GM18505 (cell line): Measurements from ENCODE around the gene PRRX1.

Source experiments
- ATAC-seq: cut with Tn5 transposase; IDR thresholded peaks from one replicate; pipeline ENCODE4 v1.9.1; 2021; ENCODE audit not compliant: unreplicated experiment
- POLR2A ChIP-seq: IDR thresholded peaks from 4 replicates; pipeline ENCODE4 v1.6.1; 2011; ENCODE audit warnings: borderline replicate concordance; ENCODE audit not compliant: insufficient read depth, insufficient read length; ENCODE audit errors: extremely low read depth

Gene PRRX1

DNA sequence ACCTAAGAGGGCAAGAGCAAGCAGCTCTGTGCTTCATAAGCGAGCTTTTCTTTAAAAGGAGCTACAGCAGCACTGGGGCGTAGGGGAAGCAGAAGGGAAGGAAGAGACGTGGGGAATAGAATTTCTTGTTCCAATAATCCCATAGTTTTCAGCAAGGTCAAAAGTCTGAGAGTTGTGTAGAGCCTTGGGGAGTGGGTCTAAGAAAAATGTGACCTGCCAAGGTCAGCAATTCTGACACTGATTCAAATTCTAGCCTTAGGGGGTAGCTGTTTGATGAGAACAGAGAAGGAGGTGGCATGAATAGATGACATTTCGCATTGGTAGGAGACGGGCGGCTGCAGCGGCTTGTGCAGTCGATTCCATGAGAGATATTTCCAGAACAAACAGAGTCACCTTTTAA, 22.4 kb downstream of the PRRX1 start:
- TF ChIP-seq POLR2A: no peak
- ATAC-seq: no peak

DNA sequence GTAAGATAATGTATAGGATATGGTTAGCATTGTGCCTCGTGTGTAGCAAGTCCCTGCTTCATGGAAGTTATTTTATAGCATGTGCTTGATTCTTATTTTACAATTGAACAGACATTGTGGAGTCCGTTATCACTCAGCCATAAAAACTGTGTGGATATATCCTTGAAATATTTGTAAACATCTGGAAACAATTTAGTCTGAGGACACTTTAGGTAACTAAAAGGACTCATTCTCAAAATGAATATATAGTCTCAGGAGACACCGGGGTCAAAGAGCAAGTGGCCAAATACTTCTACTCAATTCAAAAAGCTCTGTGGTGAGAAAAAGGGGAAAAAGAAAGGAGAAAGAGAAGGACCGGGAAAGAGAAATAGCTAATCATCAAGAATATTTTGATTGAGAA, 23.7 kb downstream of the PRRX1 start:
- no peak for TF ChIP-seq POLR2A
- ATAC-seq: no peak

DNA sequence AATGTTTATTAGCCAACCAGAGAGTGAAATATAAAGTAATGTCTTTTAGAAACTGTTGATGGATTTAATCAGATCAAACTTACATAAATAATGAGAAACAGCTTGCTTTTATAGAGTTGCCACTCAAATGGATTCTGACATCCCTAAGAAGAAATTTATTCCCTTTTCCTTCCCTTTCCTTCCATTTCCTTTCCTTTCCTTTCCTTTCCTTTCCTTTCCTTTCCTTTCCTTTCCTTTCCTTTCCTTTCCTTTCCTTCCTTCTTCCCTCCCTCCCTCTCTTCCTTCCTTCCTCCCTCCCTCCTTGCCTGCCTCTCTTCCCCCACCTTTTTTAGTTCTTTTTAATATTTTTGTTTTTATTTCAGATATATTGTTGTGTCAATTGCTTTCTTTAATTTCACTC, 27.3 kb downstream of the PRRX1 start:
- TF ChIP-seq POLR2A: no peak
- no peak for ATAC-seq

DNA sequence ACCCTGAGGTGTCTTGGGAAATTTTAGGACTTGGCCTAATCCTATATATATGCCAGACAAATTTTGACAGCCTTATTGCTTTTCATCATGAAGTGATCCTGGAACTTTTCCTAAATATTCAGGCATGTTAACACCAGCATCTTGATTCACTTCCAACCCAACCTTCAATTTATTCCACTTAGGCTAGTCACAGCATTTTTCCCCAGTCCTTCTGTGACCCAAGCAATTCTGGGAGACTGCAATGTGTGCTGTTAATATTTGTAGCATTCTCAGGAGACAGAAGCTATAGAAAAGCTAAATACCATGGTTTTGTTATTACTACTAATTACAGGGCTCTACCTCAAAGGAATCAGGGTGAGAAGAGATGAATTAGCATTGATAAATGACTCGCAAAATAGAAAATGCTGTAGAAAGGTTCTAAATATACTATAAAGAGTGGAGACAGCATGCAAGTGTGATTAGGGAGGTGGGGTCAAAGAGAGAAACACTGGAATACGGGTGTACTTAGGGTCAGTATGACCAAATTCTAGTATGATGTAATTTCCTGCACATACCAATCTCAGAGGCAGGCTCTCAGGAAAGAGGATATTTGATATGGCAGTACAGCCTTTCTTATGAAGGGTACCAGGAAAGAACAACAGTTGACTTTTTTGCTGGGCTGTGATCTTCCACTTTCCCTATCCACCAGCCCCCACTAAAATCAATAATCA, 29.1 kb downstream of the PRRX1 start:
- no peak for TF ChIP-seq POLR2A
- ATAC-seq: no peak

DNA sequence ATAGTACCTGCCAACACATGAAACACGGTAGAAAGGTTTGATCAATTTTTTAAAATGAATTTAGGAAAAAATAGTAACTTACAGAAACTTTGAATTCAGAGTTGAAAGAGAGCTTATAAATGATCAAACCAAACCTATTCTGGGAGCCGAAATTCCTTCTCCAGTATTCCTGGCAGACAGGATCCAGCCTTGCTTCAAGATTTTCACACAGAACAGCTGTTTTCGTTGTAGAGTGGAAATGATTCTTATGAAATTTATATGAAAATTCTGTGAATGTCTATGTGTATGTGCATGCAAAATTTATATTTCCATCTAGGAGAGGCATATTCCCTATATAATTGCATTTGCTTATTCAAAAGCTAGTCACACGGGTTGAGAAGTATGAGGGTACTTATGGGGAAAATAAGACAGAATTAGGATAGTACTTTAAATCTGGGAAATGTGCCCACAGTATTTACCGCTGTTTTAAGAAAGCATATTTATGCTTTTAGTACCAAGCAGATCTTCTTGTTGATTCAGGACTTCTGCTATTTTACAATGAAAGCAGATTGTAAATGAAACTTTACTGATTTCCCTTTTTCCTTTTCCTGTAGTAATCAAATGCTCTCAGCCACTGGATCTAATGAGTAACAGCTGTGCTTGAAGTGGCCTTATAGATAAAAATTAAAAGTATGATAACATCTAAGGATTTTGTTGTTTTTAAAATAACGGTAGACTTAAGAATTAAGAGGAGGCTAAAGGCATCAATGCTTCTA, 30.4 kb downstream of the PRRX1 start:
- ATAC-seq: no peak
- TF ChIP-seq POLR2A: no peak

DNA sequence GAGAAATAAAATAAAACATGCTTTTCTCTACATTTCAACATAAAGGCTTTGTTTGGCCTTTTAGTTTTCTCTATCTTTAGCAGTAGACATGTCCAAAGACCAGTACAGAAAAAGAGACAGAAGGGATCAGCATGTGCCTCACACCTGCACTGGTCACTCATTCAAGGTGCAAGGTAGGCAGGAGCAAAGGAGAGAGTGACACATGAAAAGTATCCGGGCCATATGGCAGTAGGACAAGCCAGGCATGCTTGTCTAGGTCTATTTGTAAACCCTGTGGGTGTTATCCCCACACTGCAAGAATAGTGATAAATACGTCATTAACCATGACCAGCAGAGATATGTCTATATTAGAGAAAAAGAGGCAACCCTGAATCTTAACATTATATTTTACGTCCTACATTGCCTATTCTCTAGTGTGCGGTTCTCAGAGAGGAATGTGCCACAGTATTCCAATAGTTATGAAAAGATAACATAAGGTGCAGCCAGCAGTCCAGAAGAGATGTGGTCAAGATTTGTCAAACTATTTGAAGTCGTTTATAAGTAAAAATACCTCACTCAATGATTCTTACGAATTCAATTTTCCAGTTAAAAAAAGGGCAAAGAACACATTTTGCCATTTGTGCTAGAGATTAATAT, 32.1 kb downstream of the PRRX1 start:
- no peak for TF ChIP-seq POLR2A
- no peak for ATAC-seq

DNA sequence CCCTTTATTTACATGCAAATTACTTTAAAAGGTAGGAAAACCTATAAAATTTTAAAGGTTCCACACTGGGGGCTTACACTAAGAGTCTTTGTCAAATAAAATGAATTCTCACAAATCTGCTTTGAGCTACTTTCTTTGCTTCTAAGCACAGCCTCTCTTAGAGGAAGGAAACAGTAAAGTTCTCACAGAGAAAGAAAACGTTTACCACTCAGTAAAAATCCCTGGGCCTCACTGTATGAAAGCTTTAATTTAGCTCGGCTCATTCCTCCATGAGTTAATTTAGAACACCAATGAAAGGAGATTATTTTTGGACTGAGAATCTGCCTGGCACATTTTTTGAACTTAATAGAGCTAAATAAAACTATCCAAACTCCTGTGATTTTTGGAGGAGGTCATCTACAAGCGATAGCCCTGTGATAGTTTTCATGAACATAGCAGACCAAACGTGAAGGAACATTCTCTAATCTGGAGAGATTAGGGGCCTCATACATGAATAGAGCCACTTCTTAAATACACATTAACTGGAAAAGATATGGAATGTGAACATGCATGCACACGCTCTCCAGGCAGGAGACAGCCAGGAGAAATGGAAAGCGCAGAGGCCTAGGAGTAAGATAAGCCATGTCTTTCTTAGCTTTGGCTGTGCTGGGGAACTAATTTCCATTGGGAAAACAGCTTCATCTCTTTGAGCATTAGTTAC, 32.8 kb downstream of the PRRX1 start:
- ATAC-seq: no peak
- TF ChIP-seq POLR2A: no peak

DNA sequence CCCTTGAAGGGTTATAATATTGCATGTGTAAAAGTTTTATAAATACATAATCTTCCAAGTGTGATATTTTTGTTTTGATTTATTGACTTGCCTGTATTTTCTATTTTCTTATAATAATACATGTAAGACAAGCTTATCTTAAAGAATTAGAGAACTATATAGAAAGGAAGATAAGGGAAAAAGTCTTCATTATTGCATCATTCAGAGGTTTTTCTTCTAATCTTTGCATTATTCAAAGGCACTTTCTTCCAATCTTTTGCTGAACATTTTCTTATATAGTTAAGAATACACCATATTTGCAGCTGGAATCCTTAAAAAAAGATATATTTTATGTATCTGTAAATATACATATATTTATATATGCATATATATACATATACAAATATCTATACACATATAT, 33.4 kb downstream of the PRRX1 start:
- ATAC-seq: no peak

DNA sequence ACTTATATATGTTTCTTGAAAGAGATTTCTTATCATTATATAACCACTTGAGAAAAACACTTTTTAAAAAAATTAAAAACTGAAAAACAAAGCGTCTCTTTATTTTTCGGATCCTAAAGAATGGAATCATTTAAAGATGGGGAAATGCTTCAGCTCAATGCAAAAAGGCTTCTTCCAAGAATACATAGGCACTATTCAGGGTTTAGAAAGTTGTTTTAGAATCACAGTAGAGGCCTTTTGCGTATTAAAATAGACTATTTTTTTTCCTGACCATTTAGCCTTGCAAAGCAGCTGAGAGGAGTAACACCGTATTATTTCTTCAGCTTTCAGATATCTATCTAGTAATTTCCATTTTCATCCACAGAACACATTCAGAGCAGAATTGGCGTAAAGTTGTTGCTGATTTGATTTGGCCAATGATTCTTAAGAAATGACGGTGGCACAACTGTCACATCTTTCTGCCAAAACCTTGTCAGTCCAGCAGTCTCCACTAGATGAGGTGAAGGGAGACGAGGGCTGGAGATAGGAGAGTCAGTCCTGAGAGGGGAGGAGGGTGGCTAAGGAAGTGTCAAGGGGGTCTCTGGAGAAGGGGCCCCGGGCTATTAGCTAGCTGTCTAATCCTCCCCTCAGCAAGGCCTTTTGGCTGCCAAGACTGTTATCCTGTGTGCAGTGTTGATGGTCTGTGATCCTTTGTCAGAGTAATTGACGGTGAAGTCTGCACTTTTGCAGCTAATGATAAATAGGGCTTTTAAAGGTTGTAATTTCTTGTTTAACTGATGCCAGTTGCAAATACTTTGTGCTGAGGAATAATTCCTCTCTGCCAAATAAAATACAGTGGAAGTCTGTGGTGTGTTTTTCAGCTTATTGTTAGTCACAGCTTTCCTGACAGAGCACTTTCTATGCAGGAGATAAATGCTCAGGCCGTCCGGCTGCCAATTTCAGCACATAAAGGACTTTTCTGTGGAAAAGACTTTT, 34.7 kb downstream of the PRRX1 start:
- no peak for TF ChIP-seq POLR2A
- ATAC-seq: no peak

More for the DNA sequence above, 33.4 kb downstream of the PRRX1 start:
- TF ChIP-seq POLR2A: no peak

DNA sequence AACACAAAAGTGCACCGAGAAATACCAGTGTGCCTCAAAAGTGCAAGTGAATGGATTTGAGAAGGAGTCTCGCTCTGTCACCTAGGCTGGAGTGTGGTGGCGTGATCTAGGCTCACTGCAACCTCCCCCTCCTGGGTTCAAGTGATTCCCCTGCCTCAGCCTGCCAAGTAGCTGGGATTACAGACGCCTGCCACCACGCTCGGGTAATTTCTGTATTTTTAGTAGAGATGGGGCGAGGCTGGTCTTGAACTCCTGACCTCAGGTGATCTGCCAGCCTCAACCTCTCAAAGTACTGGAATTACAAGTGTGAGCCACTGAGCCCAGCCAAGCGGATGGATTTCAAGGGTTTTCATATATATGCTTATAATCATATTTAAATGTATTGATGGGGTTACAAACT, 35.8 kb downstream of the PRRX1 start:
- ATAC-seq: no peak
- no peak for TF ChIP-seq POLR2A

DNA sequence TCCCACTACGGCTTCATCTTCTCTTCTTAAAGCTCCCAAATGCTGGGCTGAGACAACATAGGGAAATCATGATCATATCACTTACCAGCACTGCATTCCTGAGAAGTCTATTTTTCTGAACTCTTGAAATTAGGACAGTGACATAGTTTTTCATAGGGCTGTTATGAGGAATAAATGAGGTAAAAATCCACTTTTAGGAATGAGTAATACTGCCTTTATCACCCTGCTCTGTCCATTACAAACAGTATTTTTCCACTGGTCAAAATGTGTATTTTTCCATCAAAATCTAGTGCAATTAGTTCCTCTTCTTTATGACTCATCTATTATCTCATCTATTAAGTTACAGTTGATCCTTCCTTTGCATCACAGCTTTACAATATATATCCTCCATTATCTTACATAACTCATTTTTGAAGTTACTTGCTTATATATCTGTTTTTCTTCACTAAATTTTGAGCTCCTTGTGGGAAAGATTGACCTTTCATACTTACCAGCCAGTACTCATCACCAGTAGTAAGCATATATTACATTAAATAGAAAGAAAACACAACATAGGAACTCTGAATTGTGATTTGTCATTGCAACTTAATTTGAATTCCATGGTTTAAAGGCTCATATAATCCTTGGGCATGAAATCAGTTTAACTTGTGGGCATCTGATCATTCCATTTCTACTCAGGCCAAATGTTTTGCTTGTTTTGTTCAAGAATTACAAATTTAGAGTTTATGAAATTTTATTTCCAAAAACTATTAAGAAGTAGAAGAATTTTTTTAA, 37.1 kb downstream of the PRRX1 start:
- ATAC-seq: no peak
- TF ChIP-seq POLR2A: no peak

DNA sequence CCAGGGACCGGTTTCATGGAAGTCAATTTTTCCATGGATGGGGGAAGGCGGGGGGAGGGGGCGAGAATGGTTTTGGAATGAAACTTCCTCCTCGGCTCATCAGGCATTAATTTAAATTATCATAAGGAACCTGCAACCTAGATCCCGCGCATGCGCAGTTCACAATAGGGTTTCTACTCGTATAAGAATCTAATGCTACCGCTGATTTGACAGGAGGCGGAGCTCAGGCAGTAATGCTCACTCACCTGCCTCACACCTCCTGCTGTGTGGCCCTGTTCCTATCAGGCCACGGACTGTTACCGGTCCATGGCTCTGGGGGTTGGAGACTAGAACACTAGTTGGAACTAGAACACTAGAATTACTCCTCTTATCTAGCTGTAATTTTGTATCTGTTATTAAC, 38.0 kb downstream of the PRRX1 start:
- no peak for TF ChIP-seq POLR2A
- no peak for ATAC-seq

DNA sequence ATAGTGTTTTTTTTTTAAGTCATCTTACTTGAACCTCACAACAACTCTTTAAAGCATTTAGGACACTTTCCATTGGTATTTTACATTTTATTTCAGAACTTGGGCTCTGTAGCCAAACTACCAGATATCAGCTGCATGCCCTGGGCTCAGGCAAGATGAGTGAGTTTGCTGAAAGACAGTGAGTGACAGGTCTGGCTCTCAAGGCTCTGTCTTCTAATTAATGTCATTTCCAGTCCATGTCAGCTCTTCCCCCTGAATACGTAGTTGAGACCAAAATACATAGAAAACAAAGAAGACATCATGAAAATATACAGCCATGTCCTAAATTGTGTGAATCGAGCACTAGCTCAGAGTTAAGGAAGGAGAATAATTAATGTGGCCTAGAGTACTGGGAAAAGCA, 39.7 kb downstream of the PRRX1 start:
- ATAC-seq: no peak
- TF ChIP-seq POLR2A: no peak
